RPMI8226 (cell line): Measurements from ENCODE around the gene PPFIA1.
A peak's percentile ranks its signal among the peaks of the same experiment; 100 is the strongest.
"Not testable (repeated sequence)": the region's sequence is repeated elsewhere in the genome, so short reads cannot be mapped to it uniquely, and the experiment has no call there.

Experiments
- DNase-seq: peaks from one replicate; pipeline ENCODE4 v3.0.0-alpha.2; 2015

The PPFIA1 gene

DNA sequence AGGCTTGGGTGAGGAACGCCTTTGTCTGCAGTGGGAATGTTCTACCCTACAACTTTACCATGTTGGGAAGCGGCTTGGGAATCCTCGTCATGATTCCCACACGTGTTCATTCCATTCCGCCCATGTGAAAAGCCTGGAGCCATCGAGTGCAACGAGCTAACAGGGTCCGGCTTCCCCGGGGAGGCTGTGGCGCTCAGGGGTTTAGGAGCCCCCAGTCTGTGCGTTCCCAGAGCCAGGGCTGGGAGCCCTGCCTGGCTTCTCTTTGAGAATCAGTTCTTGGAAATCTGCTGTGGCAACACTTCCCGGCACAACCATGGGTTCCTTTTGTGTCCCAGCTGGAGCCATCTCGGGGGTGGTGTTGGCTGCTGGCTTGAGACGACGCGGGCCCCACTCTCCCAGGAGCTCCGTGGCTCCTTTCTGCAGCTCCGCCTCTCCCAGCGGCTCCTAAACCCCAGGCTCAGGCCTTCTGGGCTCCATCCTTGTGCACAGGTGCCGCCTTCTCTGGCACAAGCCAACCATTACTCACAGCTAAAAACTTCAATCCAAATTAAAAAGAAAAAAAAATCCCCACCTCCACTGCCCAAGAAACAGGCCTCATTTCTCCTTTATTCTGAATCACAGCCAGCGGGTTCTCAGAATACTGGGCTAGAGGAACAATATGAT lies 18.7 kb upstream of the PPFIA1 start:
- no peak for DNase-seq

- no peak for DNase-seq
These were observed 17.6 kb upstream of the PPFIA1 start for GRCh38 chr11:70252844-70253243.

GRCh38 chr11:70255477-70256116 lies 14.9 kb upstream of the PPFIA1 start:
- no peak for DNase-seq

DNA sequence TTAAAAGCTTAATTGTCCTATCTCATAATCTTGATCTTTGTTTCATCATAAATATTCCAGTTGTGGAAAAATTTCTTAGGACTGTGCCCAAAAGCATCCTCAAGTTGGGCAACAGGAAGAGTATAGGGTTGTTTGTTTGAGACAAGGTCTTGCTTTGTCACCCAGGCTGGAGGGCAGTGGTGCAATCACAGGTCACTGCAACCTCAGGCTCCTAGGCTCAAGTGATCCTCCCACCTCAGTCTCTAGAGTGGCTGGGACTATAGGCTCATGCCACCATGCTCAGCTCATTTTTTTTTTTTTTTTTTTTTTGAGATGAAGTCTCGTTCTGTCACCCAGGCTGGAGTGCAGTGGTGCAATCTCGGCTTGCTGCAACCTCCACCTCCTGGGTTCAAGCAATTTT lies 11.4 kb upstream of the PPFIA1 start:
- DNase-seq, result not testable (repeated sequence)

DNA sequence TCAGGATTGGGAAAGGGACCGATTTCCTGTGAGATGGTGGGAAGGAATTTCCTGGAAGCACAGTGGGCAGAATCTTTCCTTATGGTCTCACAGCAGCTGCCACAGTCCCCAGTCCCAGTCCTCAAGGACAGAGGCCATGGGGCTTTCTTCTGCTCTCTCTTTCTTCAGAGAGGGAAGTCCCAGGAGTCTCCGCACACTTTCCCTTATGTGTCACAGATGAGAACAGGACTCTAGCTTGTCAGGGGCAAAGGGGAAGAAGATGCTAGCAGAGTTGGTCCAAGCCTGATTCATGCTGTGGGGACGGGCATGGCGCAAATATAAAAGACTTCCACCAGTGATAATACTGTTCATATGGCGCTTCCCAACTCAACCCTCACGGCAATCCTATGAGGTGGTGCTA lies 7.5 kb upstream of the PPFIA1 start:
- DNase-seq, result no peak

DNA sequence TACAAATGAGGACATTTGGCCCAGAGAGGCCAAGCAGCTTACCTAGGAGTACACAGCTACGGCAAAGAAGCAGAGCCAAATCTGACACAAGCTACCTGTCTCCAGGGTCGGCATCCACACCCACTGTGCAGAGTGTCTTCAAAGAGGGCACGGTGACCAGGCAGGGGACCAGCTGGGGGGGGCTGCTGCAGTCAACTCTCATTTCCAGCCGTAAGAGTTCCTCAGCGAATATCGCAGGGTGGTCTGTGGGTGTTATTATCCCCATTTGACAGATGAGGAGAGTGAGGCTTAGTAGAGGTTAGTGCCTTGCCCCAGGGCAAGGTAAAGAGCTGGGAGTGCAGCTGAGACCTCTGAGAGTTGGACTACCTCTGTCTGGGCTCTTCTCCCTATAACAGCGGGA lies 7.1 kb upstream of the PPFIA1 start:
- DNase-seq, result no peak

GRCh38 chr11:70265341-70265740 lies 5.1 kb upstream of the PPFIA1 start:
- peak; percentile 20 for DNase-seq

- DNase-seq, result no peak
These were observed 3.0 kb upstream of the PPFIA1 start for GRCh38 chr11:70267405-70267950.

- no peak for DNase-seq
These were observed 2.0 kb upstream of the PPFIA1 start for GRCh38 chr11:70268526-70268925.

DNA sequence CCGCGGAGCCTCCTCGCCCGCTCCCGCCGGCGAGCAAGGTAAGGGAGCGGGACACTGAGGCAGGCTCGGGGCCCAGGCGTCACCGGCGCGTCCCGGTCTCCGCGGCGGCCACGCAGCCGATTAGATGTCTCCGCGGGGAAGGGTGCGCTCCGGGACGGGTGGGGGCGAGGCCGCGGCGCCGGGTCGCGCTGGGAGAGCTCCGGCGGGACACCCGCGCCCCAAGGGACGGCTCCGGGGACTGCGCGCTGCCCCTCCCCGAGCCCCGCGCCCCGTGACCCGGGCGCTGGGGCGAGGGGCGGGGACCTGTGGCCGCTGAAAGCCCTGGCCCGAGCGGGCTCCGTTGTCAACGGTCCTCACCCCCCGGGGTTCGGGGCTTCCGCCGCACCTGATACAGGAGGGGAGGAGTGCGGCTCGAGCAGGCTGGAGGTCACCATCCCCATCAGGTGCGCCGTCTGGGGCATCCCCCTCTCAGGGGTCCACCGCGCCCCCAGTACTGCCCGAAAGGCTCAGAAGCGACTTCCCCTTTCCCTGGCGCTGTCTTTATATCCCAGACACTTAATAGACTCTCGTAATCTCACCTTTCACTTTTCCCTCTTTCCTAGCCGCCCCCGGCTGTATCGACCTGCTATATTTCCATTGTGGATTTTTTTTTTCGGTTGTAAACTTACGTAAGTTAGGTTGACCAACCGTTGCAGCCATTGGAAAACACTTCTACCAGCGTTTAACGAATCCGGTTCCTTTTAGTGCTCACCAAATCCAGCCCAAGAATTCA lies 573 bp downstream of the PPFIA1 start:
- peak; percentile 73 for DNase-seq

DNA sequence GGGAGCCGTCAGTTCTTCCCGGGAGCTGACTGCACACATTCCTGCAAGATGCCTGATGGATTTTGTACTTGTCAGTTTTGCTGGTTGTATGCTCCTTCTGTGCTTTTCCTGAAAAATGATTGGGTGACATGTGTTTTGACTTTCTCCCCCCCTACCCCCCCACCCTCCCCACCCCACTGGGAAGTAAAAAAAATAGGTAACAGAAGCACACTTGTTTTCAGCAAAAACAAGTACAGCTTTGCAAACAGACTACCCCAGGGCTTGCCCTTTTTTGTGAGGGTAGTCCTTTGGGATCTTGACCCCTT lies 1.1 kb downstream of the PPFIA1 start:
- no peak for DNase-seq

DNA sequence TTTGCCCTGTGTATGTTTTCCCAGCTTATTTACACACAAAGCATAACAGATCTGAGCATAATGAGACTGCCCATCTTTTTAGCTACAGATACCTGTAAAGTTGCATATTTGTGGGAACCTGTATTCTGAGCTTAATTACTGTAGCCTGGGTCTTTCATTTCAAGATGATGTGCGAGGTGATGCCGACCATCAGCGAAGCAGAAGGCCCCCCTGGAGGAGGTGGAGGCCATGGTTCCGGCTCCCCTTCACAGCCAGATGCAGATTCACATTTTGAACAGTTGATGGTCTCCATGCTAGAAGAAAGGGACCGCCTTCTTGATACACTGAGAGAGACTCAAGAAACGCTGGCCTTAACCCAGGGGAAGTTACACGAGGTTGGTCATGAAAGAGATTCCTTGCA lies 1.5 kb downstream of the PPFIA1 start:
- no peak for DNase-seq

DNA sequence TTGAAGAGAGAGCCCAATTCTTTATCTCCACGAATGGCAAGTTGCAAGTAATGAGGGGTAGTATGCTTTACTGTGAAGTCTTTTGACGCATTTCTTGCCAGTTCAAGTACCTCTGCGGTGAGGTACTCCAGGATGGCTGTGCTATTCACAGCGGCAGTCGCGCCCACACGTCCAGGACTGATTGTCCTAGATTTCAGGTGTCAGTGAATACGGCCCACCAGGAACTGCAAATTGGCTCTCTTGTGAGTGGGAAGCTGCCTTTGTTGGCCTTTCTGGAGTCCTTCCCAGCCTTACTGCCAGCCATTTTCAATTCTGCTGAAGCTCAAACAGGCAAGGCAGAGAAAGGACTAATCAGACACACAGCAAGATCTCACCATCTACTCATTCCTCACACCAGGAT lies 8.5 kb downstream of the PPFIA1 start:
- DNase-seq, result no peak

GRCh38 chr11:70281156-70281609 lies 10.7 kb downstream of the PPFIA1 start:
- no peak for DNase-seq

DNA sequence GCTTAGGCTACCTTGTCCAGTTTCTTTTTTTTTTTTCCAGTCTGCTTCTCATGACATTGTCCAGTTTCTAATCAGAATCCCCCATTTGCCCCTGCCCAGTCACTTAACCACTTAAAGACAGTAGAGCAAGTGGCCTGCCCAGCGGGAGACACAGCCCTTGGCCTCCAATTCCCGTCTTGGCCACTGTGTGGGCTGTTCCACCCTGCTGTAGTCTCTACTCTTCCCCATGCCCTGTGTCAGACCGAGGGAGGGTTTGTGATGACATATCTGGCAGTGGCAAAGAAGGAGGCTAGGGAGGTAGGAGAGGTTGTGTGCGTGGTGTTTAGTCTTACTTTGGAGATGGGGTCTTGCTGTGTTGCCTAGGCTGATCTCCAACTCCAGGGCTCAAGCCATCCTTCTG lies 11.5 kb downstream of the PPFIA1 start:
- no peak for DNase-seq

GRCh38 chr11:70288721-70289120 lies 18.2 kb downstream of the PPFIA1 start:
- DNase-seq, result no peak

GRCh38 chr11:70289582-70289981 lies 19.1 kb downstream of the PPFIA1 start:
- DNase-seq, result no peak

- DNase-seq, result no peak
These were observed 20.0 kb downstream of the PPFIA1 start for GRCh38 chr11:70290361-70291065.

DNA sequence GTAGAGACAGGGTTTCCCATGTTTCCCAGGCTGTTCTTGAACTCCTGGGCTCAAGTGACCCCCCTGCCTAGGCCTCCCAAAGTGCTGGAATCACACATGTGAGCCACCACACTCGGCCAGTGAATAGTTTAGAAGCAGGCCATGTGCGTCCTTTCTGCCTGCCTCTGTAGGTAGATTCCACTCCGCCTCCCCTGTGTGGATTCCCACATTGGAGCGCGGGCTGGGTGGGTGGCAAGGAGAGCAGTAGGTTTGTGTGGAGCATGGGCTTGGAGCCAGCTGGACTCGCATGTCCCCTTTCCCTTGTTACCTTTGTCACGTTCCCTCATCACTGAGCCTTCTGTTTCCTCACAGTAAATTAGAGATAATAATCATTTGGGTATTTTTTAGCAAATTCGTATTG lies 21.7 kb downstream of the PPFIA1 start:
- no peak for DNase-seq

DNA sequence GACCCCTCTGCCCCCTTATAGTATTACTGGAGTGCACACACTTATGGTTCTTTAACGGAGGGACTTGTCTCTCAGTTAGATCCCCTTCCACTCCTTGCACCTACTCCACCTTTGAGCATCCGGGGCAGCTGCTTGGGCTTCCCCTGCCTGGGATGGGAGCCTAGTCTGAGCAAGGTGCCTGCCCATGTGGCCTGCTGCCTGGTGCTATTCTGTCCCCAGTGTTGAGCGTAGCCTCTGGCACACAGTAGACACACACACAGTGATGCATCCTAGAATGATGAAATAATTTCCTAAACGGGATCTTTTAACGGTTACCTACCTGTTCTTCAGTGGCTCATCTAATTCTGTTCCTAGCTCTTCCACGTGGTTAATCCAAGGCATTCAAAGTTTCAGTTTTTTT lies 22.4 kb downstream of the PPFIA1 start:
- no peak for DNase-seq

- DNase-seq, result not testable (repeated sequence)
These were observed 24.7 kb downstream of the PPFIA1 start for GRCh38 chr11:70295166-70295565.

DNA sequence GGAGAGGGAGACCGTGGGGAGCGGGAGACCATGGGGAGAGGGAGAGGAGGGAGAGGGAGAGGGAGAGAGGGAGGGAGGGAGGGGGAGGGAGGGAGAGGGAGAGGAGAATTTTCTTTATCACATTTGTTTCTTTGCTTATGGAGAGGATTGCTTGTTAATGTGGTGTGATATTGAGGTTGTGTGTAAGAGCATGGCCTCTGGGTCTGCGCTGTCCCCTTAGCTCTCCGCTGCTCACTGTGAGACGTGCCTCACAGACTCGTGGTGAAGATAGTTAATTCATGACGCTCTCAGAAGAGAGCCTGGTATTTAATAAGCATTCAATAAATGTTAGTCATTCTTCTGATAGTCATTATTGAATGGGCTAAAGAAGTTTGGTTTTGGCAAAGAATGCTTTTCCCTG lies 26.2 kb downstream of the PPFIA1 start:
- DNase-seq, result no peak

GRCh38 chr11:70297341-70297740 lies 26.9 kb downstream of the PPFIA1 start:
- no peak for DNase-seq
